ENCODE measurements around the gene SORBS1. TPM values are rescaled to one million over a fixed set of nuclear protein-coding genes. Genes with fewer than 3 reads are reported as not detected.

The SORBS1 gene
- total and polyA plus RNA-seq, 3 donors from 2014 or later = 34.4 to 46.6 (median 38.8) TPM

DNA sequence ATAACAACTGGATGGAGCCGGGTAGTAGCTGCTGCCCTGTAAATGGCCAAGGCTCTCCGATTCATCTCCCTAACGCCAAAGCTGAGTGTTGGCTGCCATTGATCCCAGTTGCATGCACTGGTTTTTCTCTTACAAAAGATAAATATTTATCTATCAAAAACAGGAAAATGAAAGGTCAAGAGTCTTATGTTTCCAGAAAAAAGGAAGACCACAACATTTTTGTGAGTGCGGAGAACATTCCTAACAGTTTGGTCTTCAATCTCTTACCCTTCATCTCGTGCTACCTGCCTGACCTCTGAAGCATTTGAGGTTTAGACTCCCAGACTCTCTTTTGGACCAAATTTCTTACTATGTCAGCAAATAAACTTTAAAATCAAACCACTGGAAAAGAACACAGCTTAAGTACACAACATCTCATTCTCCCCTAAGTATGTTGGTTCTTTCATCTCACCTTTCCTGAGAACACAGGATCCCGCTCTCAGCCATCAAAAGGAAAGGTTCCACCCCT is 61.6 kb downstream of the SORBS1 start:
- no peaks in the 10 kb centered on the region for H3K4me1 ChIP-seq
- intact Hi-C loops (cut with DNase I; ENCODE audit: low total_unique reads) = no loop called here
- no peaks in the 10 kb centered on the region for H3K36me3 ChIP-seq (ENCODE audit: low read depth, missing control alignments)
- WGBS, 2 donors = 75 to 82% methylated on average over 6 of the region's 6 CpGs
- no peak overlapping the region for H3K4me3 ChIP-seq
- TF ChIP-seq, protein P1, sequence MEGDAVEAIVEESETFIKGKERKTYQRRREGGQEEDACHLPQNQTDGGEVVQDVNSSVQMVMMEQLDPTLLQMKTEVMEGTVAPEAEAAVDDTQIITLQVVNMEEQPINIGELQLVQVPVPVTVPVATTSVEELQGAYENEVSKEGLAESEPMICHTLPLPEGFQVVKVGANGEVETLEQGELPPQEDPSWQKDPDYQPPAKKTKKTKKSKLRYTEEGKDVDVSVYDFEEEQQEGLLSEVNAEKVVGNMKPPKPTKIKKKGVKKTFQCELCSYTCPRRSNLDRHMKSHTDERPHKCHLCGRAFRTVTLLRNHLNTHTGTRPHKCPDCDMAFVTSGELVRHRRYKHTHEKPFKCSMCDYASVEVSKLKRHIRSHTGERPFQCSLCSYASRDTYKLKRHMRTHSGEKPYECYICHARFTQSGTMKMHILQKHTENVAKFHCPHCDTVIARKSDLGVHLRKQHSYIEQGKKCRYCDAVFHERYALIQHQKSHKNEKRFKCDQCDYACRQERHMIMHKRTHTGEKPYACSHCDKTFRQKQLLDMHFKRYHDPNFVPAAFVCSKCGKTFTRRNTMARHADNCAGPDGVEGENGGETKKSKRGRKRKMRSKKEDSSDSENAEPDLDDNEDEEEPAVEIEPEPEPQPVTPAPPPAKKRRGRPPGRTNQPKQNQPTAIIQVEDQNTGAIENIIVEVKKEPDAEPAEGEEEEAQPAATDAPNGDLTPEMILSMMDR (IDR thresholded peaks at IDR 0.05) = no peak
- no peak for TF ChIP-seq POLR2A (IDR thresholded peaks at IDR 0.05)
- H3K9me3 ChIP-seq = no peaks in the 10 kb centered on the region
- H3K27ac ChIP-seq = no peak overlapping the region
- DNase-seq = no peak
- H3K27me3 ChIP-seq = no peaks in the 10 kb centered on the region

DNA sequence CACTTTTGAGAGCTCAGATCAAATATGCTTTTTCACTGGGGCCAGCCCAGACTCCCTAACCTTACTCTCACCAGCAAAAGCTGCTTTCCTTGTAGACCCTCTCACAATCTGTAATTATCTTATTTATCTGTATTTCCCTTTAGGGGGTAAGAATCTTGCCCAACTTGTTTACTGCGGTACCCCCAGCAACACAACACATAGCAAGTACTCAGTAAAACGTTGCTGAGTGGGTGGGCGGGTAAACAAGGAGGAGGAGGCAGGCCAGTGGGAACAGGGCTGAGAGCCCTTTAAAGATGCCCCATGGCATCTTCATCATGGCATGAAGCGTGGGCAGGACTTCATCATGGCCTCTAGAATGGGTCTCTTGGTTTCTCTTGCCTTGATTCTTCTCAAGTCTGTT is 64.2 kb downstream of the SORBS1 start:
- Histone ChIP-seq H3K27me3 (no peaks in the 10 kb centered on the region), H3K9me3 (no peaks in the 10 kb centered on the region), H3K36me3 (ENCODE audit: low read depth, missing control alignments) (no peaks in the 10 kb centered on the region), H3K4me1 (no peaks in the 10 kb centered on the region), H3K4me3 (no peak overlapping the region), H3K27ac (no peak overlapping the region)
- intact Hi-C loops (cut with DNase I; ENCODE audit: low total_unique reads) = no loop called here
- 57 to 59% methylated on average over 4 of the region's 4 CpGs for WGBS, 2 donors
- DNase-seq = no peak
- TF ChIP-seq, protein P1 (IDR thresholded peaks at IDR 0.05) = no peak
- no peak for TF ChIP-seq POLR2A (IDR thresholded peaks at IDR 0.05)

DNA sequence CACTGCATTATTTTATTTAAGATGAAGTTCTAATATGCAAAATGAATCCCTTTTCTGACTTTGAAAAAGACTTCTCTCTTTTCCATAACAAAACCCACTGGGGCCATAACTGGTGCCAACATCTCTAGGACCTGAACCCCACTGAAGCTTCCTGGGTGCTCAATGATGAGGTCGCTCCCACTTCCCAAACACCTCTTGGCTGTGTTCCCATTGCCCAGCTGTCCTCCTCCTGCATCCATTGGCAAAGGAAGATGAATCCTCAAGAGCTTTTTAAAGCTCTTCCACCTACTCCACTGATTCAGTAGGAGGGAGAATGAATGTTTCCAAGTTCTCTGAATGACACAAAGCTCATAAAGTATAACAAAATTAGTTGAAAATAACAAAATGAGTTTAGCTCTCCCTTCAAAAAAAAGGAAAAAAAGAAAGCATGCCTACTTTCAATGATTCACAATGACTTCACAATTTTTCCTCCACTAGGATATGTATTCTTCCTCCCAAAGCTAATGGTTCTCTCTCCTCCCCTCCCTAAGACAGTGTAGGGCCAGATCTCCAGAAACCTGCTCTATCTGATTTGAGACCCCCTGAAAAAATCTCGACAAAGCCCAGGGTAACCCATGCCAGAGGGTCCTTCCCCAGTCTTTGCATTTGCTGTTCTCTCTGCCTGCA is 64.8 kb downstream of the SORBS1 start:
- no peaks in the 10 kb centered on the region for H3K27me3 ChIP-seq
- DNase-seq = no peak
- no peak overlapping the region for H3K4me3 ChIP-seq
- 73 to 79% methylated on average over 2 of the region's 2 CpGs for WGBS, 2 donors
- H3K36me3 ChIP-seq (ENCODE audit: low read depth, missing control alignments) = no peaks in the 10 kb centered on the region
- TF ChIP-seq, protein P1 (IDR thresholded peaks at IDR 0.05) = no peak
- no peak for TF ChIP-seq POLR2A (IDR thresholded peaks at IDR 0.05)
- no peaks in the 10 kb centered on the region for H3K9me3 ChIP-seq
- intact Hi-C loops (cut with DNase I; ENCODE audit: low total_unique reads) = no loop called here
- H3K27ac ChIP-seq = no peak overlapping the region
- H3K4me1 ChIP-seq = no peaks in the 10 kb centered on the region

DNA sequence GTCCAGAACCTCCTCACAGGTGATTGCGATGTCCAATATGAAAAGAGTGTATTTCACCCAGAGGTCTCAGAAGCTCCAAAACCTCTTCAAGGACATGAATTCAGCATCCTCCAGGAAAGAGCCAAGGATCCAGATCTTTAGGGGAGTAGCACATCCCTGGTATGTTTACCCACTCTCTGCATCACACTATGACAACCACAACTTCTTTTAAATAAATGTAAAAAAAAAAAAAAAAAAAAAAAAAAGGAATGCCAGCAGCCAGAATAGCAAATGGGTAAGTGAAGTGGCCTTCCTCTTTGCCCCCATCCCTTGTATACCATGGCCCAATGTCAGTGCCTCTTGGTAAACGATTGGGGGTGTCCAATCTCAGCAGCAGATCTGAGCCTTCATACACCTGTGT is 67.3 kb downstream of the SORBS1 start:
- Histone ChIP-seq H3K4me1 (no peaks in the 10 kb centered on the region), H3K27me3 (no peaks in the 10 kb centered on the region), H3K4me3 (no peak overlapping the region), H3K27ac (no peak overlapping the region), H3K36me3 (ENCODE audit: low read depth, missing control alignments) (no peaks in the 10 kb centered on the region), H3K9me3 (no peaks in the 10 kb centered on the region)
- intact Hi-C loops (cut with DNase I; ENCODE audit: low total_unique reads) = no loop called here
- 80 to 86% methylated on average over 1 to 2 of the region's 2 CpGs for WGBS, 2 donors
- DNase-seq = no peak
- TF ChIP-seq, protein P1 (IDR thresholded peaks at IDR 0.05) = no peak
- no peak for TF ChIP-seq POLR2A (IDR thresholded peaks at IDR 0.05)

DNA sequence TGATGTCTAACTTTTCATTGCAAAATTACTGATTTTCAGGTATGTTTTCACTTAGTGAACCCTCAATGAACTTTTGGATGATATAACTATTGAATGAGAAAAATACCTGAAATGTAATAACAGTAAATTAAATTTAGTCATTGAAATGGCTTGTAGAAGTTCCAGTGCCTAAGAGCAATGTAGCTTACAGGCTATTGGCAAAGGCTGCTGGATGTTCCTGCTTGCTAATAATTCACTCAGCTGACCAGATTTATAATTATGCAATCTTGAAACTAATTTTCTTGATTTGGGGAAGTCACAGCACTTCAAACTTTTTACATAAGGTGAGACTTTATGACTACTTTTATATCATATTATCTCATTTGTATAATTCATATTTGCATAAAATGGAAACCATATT is 73.2 kb downstream of the SORBS1 start:
- H3K27me3 ChIP-seq = no peaks in the 10 kb centered on the region
- H3K4me1 ChIP-seq = no peaks in the 10 kb centered on the region
- no peaks in the 10 kb centered on the region for H3K9me3 ChIP-seq
- intact Hi-C loops (cut with DNase I; ENCODE audit: low total_unique reads) = no loop called here
- no peak overlapping the region for H3K27ac ChIP-seq
- no peaks in the 10 kb centered on the region for H3K36me3 ChIP-seq (ENCODE audit: low read depth, missing control alignments)
- H3K4me3 ChIP-seq = no peak overlapping the region
- TF ChIP-seq POLR2A (IDR thresholded peaks at IDR 0.05) = no peak
- TF ChIP-seq, protein P1 (IDR thresholded peaks at IDR 0.05) = no peak
- no peak for DNase-seq

Measured in testis (tissue), 3 donors.